ENCODE data around the gene HDAC8. TPM values are rescaled to one million over a fixed set of nuclear protein-coding genes. Genes with fewer than 3 reads are reported as not detected.

The HDAC8 gene
- total RNA-seq, 4 donors from 2014 or later = 13.8 to 19.3 (median 18.2) TPM

DNA sequence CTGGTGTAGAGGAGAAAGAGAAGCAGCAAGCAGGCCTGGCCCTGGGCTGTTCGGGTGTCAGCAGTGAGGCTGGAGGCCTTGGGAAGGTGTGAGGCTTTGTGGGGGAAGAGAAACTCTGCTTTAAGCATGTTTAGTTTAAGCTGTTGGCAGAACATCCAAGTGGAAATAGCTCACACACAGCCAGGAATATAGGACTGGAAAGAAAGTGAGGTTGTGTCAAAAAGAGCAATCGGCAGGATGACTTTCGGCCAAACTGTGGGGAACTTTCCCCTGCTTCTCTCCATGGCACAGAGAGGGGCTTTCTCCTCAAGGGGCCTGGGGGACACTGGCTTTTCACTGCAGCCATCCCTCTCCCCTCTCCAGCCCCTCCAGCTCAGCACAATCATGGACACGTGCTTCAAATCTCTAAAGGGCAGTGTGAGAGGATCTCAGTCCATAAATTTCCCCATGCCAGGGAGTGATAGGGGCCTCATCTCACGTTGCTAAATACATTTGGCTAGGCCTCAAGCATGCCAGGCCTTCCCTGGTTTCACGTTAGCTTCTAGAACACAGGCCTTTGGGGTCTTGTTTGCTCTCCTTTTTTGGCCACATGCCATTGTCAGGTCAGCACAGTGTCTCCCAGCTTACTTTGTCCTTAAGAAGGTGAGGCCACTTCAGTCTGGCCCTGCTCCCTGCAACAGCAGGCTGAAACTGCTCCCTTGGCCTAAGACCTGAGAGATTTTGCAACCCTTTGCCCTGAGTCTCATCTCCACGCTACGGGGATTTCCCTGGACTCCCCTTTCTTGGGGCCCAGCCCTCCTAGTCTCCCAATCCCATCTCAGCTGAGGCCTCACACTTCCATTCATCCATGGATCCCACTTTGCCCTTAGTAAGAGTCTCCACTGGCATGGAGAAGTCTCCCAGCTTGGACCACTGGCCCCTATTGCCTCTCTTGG, 258.7 kb downstream of the HDAC8 start:
- TF ChIP-seq POLR2A (IDR thresholded peaks at IDR 0.05) = no peak
- intact Hi-C loops (cut with DNase I; ENCODE audit: low total_unique reads) = no loop called here
- no peak overlapping the region for H3K4me3 ChIP-seq (ENCODE audit: low read depth, poor library complexity, severe bottlenecking)
- no peak for DNase-seq (ENCODE audit: low spot score in 2 of 2)
- 68 to 74% methylated on average over 3 to 8 of the region's 8 CpGs for WGBS, 2 donors

DNA sequence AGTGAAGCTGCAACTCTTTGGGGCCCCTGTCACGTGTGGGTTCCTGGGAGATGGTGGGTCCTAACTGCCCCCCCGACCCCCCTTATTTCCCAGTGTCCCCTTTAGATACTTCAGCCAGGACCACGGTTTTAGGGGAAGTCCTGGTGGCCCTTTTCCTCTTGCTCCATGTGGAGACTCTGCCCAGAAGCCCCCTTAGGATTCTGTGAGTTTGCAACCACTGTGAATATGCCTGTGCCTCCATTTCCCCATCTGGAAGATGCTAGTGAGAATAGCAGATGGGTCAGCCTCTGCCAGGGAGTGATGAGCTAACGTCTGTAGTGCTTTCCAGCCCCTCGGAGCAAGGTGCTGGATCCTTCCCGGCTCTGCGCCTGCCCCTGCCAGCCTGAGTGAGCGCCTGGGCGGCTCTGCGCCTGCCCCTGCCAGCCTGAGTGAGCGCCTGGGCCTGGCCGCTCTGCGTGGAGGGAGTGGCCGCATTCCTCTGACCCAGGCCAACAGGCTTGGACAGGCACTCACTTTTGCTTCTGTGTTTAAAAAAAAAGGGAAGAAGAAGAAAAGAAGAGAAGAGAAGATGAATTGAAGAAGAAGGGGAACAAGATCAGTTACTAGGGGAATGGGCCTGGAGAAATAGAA, 260.2 kb downstream of the HDAC8 start:
- WGBS, 2 donors = 29 to 38% methylated on average over 8 to 14 of the region's 14 CpGs
- TF ChIP-seq, protein P1, sequence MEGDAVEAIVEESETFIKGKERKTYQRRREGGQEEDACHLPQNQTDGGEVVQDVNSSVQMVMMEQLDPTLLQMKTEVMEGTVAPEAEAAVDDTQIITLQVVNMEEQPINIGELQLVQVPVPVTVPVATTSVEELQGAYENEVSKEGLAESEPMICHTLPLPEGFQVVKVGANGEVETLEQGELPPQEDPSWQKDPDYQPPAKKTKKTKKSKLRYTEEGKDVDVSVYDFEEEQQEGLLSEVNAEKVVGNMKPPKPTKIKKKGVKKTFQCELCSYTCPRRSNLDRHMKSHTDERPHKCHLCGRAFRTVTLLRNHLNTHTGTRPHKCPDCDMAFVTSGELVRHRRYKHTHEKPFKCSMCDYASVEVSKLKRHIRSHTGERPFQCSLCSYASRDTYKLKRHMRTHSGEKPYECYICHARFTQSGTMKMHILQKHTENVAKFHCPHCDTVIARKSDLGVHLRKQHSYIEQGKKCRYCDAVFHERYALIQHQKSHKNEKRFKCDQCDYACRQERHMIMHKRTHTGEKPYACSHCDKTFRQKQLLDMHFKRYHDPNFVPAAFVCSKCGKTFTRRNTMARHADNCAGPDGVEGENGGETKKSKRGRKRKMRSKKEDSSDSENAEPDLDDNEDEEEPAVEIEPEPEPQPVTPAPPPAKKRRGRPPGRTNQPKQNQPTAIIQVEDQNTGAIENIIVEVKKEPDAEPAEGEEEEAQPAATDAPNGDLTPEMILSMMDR (IDR thresholded peaks at IDR 0.05) = no peak
- no peak for TF ChIP-seq POLR2A (IDR thresholded peaks at IDR 0.05)
- no peak for DNase-seq (ENCODE audit: low spot score in 2 of 2)
- intact Hi-C loops (cut with DNase I; ENCODE audit: low total_unique reads) = no loop called here
- H3K4me3 ChIP-seq (ENCODE audit: low read depth, poor library complexity, severe bottlenecking) = no peak overlapping the region

DNA sequence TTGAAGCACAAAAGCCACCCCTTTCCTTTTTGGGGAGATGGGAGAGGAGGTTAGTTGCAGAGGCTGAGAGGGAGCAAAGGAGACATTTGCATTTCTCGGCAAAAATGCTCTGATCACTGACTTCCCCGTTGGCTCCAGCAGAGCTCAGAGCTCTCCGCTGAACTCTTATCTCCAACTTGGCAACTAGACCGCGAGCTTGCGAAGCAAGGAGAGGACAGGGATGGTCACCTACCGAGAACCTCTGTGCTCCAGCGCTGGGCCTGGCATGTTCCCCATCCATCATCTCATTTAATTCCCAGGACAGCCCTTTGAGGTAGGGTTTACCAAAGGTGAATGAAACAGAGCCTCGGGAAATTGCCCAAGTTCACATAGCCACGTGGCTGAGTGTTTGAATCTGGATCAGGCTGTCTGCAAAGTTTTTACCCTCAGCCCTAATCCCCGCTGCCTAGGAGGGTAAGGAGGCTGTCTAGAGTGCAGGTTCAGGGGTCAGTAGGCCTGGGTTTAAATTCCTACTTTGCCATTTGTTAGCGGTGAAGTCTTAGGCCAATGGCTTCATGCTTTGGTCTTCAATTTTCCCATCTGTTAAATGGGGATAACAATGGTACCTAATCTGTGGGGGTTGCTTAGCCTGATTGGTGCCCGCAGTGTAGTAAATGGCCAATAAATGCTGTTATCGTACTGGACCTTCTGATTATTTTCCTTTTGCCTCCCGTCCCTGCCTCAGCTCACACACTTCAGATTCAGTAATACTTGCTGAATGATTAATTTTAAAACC, 263.2 kb downstream of the HDAC8 start:
- no peak overlapping the region for H3K4me3 ChIP-seq (ENCODE audit: low read depth, poor library complexity, severe bottlenecking)
- intact Hi-C loops (cut with DNase I; ENCODE audit: low total_unique reads) = no loop called here
- no peak for DNase-seq (ENCODE audit: low spot score in 2 of 2)
- 30 to 32% methylated on average over 13 to 15 of the region's 15 CpGs for WGBS, 2 donors
- TF ChIP-seq, protein P1 (IDR thresholded peaks at IDR 0.05) = no peak
- no peak for TF ChIP-seq POLR2A (IDR thresholded peaks at IDR 0.05)

DNA sequence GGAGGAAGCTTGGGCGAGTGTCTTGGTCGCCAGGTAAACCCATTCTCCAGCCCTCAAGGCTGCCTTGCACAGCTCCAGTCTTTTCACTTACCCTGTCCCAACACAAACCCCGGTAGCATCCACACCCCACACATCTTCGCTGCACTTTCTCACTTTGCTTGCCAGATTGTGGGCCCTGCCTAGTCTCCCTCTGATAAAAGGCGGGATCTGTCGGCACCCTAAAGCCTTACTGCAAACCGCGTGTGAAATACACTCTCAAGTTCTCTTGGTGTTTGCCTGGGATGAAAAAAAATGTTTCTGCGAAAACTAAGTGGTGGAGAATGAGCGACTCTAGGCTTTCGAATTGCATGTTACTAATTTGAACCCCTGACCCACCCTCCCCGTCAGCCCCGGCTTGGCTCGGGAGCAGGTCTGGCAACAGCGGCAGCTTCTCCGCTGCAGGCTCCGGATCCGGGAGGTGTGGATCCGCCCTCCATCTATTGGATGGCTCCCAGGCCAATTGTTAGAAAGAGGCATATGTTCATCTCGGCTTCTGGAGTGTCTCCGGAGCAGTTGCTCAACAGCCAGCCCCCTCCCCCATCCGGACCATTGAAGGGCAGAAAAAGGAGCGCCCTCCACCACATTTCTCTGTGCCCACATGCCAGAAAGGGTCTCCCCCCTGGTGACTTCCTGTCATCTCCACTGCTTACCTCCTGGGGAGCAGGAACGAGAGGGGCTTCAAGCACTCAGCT, 263.9 kb downstream of the HDAC8 start:
- TF ChIP-seq, protein P1 (IDR thresholded peaks at IDR 0.05) = no peak
- TF ChIP-seq POLR2A (IDR thresholded peaks at IDR 0.05) = no peak
- peak in 1 of 2 donors; percentile 36 for DNase-seq (ENCODE audit: low spot score in 2 of 2)
- 2 to 13% methylated on average over 14 to 24 of the region's 24 CpGs for WGBS, 2 donors
- intact Hi-C loops (cut with DNase I; ENCODE audit: low total_unique reads) = no loop called here
- no peak overlapping the region for H3K4me3 ChIP-seq (ENCODE audit: low read depth, poor library complexity, severe bottlenecking)

DNA sequence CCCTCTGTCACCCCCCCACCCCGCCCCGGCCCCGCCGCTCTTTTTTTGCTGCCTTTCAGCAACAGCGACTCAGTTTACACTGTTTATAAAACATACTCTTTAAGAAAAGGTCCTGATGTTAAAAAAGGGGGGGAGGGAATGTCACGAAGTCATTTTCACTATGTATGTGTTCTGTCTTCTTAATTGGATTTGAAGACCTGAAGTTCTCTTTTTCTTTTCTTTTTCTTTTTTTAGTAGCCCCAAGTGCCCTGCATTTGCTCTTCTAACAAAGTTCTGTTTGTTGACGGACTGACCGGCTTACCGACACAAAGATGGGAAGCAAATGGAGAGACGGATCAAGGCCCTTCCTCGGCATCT, 264.5 kb downstream of the HDAC8 start:
- intact Hi-C loops (cut with DNase I; ENCODE audit: low total_unique reads) = no loop called here
- WGBS, 2 donors = 11 to 19% methylated on average over 11 of the region's 11 CpGs
- no peak overlapping the region for H3K4me3 ChIP-seq (ENCODE audit: low read depth, poor library complexity, severe bottlenecking)
- DNase-seq (ENCODE audit: low spot score in 2 of 2) = no peak
- no peak for TF ChIP-seq POLR2A (IDR thresholded peaks at IDR 0.05)
- TF ChIP-seq, protein P1 (IDR thresholded peaks at IDR 0.05) = no peak

Measured in lower leg skin (tissue), 4 donors.